ENCODE measurements around the gene THTPA.

- TF ChIP-seq ZNF468 (CRISPR knock-in tag; IDR thresholded peaks at IDR 0.05) = no peak
- no peak for TF ChIP-seq TAF1 (CRISPR knock-in tag; IDR thresholded peaks at IDR 0.05)
- TF ChIP-seq IRF2 (CRISPR knock-in tag; IDR thresholded peaks at IDR 0.05) = no peak
- no peak for TF ChIP-seq SP5 (CRISPR knock-in tag; IDR thresholded peaks at IDR 0.05; ENCODE audit: borderline replicate concordance, low read depth)
- TF ChIP-seq MTA3 (CRISPR knock-in tag; IDR thresholded peaks at IDR 0.05) = no peak
- no peak for TF ChIP-seq MXD1 (CRISPR knock-in tag; IDR thresholded peaks at IDR 0.05)
- no peak for TF ChIP-seq RNF219 (CRISPR knock-in tag; IDR thresholded peaks at IDR 0.05)
- no peak for TF ChIP-seq POLR2A (IDR thresholded peaks at IDR 0.05; ENCODE audit: insufficient read depth in 1 of 2, low read depth in 2 of 2, low read length in 2 of 2)
These were observed 32.6 kb upstream of the THTPA start for GRCh38 chr14:23523229-23524016.

All from HepG2 (cell line).